Esophagus muscularis mucosa (tissue), 4 donors: ENCODE results near the gene PRR11. TPM values are rescaled to one million over a fixed set of nuclear protein-coding genes. Genes with fewer than 3 reads are reported as not detected.

Source experiments
- DNase-seq: peaks from one replicate; pipeline ENCODE4 v3.0.0-alpha.2; 2017; ENCODE audit errors: extremely low spot score
- H3K27ac ChIP-seq, 4 donors: fragments of 200-600 bp; sonication (generic); replicated peaks in 1 of 4; 1 replicate in 3 of 4; 2 replicates in 1 of 4; pipeline ENCODE4 v1.5.1; 2016 to 2019; ENCODE audit warnings: mild to moderate bottlenecking in 1 of 4
- H3K27me3 ChIP-seq, 4 donors: fragments of 200-600 bp; sonication (generic); one replicate each; pipeline versions ENCODE4 v1.5.1 to v1.6.0; 2016 to 2019
- H3K36me3 ChIP-seq, 4 donors: fragments of 200-600 bp; sonication (generic); one replicate each; pipeline ENCODE4 v1.5.1; 2016 to 2019
- H3K4me1 ChIP-seq, 4 donors: fragments of 200-600 bp; sonication (generic); one replicate each; pipeline ENCODE4 v1.5.1; 2016 to 2019
- H3K4me3 ChIP-seq, 4 donors: fragments of 200-600 bp; sonication (generic); 1 replicate in 2 of 4; 2 replicates in 2 of 4; pipeline ENCODE4 v1.5.1; 2016 to 2019; ENCODE audit warnings: mild to moderate bottlenecking in 4 of 4, moderate library complexity in 1 of 4
- H3K9me3 ChIP-seq, 4 donors: fragments of 200-600 bp; sonication (generic); 1 replicate in 3 of 4; 2 replicates in 1 of 4; pipeline ENCODE4 v1.5.1; 2016 to 2019
- CTCF ChIP-seq, 3 experiments: fragments of 200-600 bp in 2 of 3; fragments of 450-650 bp in 1 of 3; sonication (generic) in 2 of 3; IDR thresholded peaks; one replicate each; pipeline ENCODE4 v1.5.1; 2017 to 2019; ENCODE audit warnings: antibody characterized with exemption in 3 of 3, mild to moderate bottlenecking in 2 of 3, moderate library complexity in 1 of 3
- EP300 ChIP-seq: sonication (generic); formaldehyde crosslinking; IDR thresholded peaks from one replicate; pipeline ENCODE4 v1.6.1; 2017; ENCODE audit warnings: antibody characterized with exemption
- POLR2A ChIP-seq: fragments of 450-650 bp; IDR thresholded peaks from one replicate; pipeline ENCODE4 v1.6.1; 2017; ENCODE audit warnings: antibody characterized with exemption, moderate library complexity, mild to moderate bottlenecking, low read depth
- POLR2AphosphoS5 ChIP-seq, 2 donors: sonication (generic); formaldehyde crosslinking; IDR thresholded peaks; one replicate each; pipeline ENCODE4 v1.6.1; 2017; ENCODE audit warnings: antibody characterized with exemption in 2 of 2
- WGBS: methylation state at CpG from one replicate; pipeline ENCODE4 v1.1.5; 2018; 5-methylcytosine and 5-hydroxymethylcytosine counted together
- intact Hi-C: fragments of 100-400 bp; cut with DNase I; formaldehyde crosslinking; loops from one replicate; pipeline ENCODE4 v1.15.1; 2023
- total RNA-seq, 4 donors: library from RNA; depleted of rRNA; stranded (reverse); fragments of >200 nt; gene quantifications; one replicate each; pipeline versions ENCODE4 v1.1.0 to v1.2.1, GENCODE V29; 2016

Gene PRR11
- total RNA-seq, 4 donors from 2014 or later: 0.32 to 110 (median 0.87) TPM

GRCh38 chr17:59154292-59154720 is 1.2 kb upstream of the PRR11 start:
- Histone ChIP-seq H3K9me3 (no peaks in the 10 kb centered on the region), H3K27me3 (no peaks in the 10 kb centered on the region), H3K4me3 (peak overlapping the region; percentile 66 to 77 (median 74)), H3K27ac (peak overlapping the region; percentile 80 to 92 (median 86)), H3K36me3 (no peaks in the 10 kb centered on the region), H3K4me1 (peaks cover 21 to 37% (median 31%) of the 10 kb centered on the region in 4 donors)
- WGBS: under 1% methylated on average over 25 of the region's 25 CpGs
- TF ChIP-seq POLR2A (no peak), EP300 (no peak), CTCF (IDR thresholded peaks at IDR 0.05) (no peak), POLR2AphosphoS5 (IDR thresholded peaks at IDR 0.05) (no peak)
- no peak for DNase-seq
- intact Hi-C loops: loop anchor here (5.0 to 10.0 kb wide), 3 partner anchors 42 to 640 kb away; partner anchors contain the start of genes MTMR4 and SMG8

- Histone ChIP-seq H3K4me3 (peak within 1 kb of the TSS; percentile 66 to 77 (median 74)), H3K27ac (peak within 1 kb of the TSS; percentile 80 to 92 (median 86)), H3K4me1 (peaks cover 21 to 37% (median 31%) of the 10 kb centered on the region in 4 donors), H3K27me3 (no peaks in the 10 kb centered on the region), H3K9me3 (no peaks in the 10 kb centered on the region), H3K36me3 (no peaks in the 10 kb centered on the region)
- DNase-seq: peak; percentile 99
- intact Hi-C loops: loop anchor here (5.0 to 10.0 kb wide), 3 partner anchors 43 to 640 kb away; partner anchors contain the start of genes MTMR4 and SMG8
- under 1% methylated on average over 24 of the region's 39 CpGs for WGBS
- TF ChIP-seq CTCF (IDR thresholded peaks at IDR 0.05): peak in 1 of 3 experiments; percentile 24
- TF ChIP-seq POLR2AphosphoS5 (IDR thresholded peaks at IDR 0.05): peak; percentile 52 to 74
- no peak for TF ChIP-seq POLR2A
- no peak for TF ChIP-seq EP300
These were observed 666 bp upstream of the PRR11 start, which contains the start of gene SKA2 for GRCh38 chr17:59154721-59155438. SKA2 (minus strand) TSS chr17:59155186; CDS start chr17:59155163, 23 bp downstream.

DNA sequence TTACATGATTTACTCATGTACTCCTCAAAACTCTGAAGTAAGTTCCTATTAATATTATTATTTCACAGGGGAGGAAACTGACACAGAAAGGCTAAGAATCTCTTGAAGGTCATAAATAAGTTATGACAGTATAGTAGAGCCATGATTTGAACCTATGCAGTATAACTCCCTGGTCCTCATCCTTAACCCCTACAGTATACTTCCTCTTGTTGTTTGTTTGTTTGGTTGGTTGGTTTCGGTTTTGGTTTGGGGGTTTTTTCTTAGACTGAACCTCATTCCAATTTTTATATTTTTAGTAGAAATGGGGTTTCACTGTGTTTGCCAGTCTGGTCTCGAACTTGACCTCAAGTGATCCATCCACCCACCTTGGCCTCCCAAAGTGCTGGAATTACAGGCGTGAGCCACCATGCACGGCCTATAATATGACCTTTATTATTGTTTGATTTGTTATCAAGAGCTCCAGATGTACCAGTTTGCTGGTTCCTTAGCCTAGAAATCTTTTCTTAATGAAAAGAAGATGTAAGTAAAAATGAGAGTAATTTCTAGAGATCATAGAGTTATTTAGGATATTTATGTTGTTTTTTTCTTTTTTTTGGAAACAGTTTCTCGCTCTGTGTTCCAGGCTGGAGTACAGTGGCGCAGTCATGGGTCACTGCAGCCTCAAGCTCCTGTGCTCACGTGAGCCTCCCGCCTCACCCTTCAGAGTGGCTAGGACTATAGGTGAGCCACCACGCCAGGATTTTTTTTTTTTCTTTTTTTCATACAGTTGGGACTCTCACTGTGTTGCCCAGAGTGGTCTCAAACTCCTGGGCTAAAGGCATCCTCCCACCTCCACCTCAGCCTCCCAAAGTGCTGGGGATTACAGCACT is 4.8 kb downstream of the PRR11 start:
- intact Hi-C loops: no loop called here
- H3K4me1 ChIP-seq: peaks cover 6 to 10% (median 8%) of the 10 kb centered on the region in 4 donors
- WGBS: 98% methylated on average over 9 of the region's 9 CpGs

GRCh38 chr17:59161477-59161876 is 5.9 kb downstream of the PRR11 start:
- Histone ChIP-seq H3K27ac (no peak overlapping the region), H3K4me1 (peaks cover 0 to under 1% (median under 1%) of the 10 kb centered on the region in 4 donors), H3K9me3 (no peaks in the 10 kb centered on the region), H3K4me3 (no peak overlapping the region), H3K27me3 (no peaks in the 10 kb centered on the region), H3K36me3 (no peaks in the 10 kb centered on the region)
- intact Hi-C loops: no loop called here
- TF ChIP-seq POLR2A: no peak
- no peak for TF ChIP-seq EP300
- TF ChIP-seq POLR2AphosphoS5 (IDR thresholded peaks at IDR 0.05): no peak
- no peak for TF ChIP-seq CTCF (IDR thresholded peaks at IDR 0.05)
- no peak for DNase-seq
- WGBS: 96% methylated on average over 2 of the region's 2 CpGs

More for the DNA sequence above, 4.8 kb downstream of the PRR11 start:
- H3K36me3 ChIP-seq: no peaks in the 10 kb centered on the region
- H3K27ac ChIP-seq: no peak overlapping the region
- no peak overlapping the region for H3K4me3 ChIP-seq
- no peaks in the 10 kb centered on the region for H3K27me3 ChIP-seq
- DNase-seq: no peak
- TF ChIP-seq EP300: no peak
- TF ChIP-seq POLR2A: no peak
- TF ChIP-seq CTCF (IDR thresholded peaks at IDR 0.05): no peak
- TF ChIP-seq POLR2AphosphoS5 (IDR thresholded peaks at IDR 0.05): no peak
- no peaks in the 10 kb centered on the region for H3K9me3 ChIP-seq
